Gastroesophageal sphincter (tissue), 4 donors: ENCODE data around the gene TSPAN32. TPM values are rescaled to one million over a fixed set of nuclear protein-coding genes. Genes with fewer than 3 reads are reported as not detected.
"Not testable (repeated sequence)": the region's sequence is repeated elsewhere in the genome, so short reads cannot be mapped to it uniquely, and the experiment has no call there.

Source experiments
- ATAC-seq: fragments of 150-250 bp; one replicate; pipeline ENCODE4 v1.9.1; 2016; ENCODE audit warnings: mild to moderate bottlenecking, moderate library complexity
- H3K27ac ChIP-seq, 4 donors: fragments of 200-600 bp; sonication (generic) in 3 of 4; 1 replicate in 3 of 4; 2 replicates in 1 of 4; pipeline ENCODE4 v1.5.1; 2016 to 2019
- H3K27me3 ChIP-seq: fragments of 200-600 bp; sonication (generic); one replicate; pipeline ENCODE4 v1.5.1; 2019
- H3K36me3 ChIP-seq, 2 donors: fragments of 200-600 bp; sonication (generic); one replicate each; pipeline ENCODE4 v1.5.1; 2019; ENCODE audit warnings: control low read depth in 1 of 2
- H3K4me1 ChIP-seq, 3 donors: fragments of 200-600 bp; sonication (generic); 1 replicate in 2 of 3; 2 replicates in 1 of 3; pipeline ENCODE4 v1.5.1; 2016 to 2019; ENCODE audit warnings: control low read depth in 2 of 3
- H3K4me3 ChIP-seq, 2 donors: fragments of 200-600 bp; sonication (generic); one replicate each; pipeline ENCODE4 v1.5.1; 2019; ENCODE audit warnings: mild to moderate bottlenecking in 1 of 2, moderate library complexity in 1 of 2
- H3K9me3 ChIP-seq, 3 donors: fragments of 200-600 bp; sonication (generic); one replicate each; pipeline ENCODE4 v1.5.1; 2017 to 2019; ENCODE audit warnings: control low read depth in 2 of 3
- CTCF ChIP-seq, 4 experiments: fragments of 200-600 bp in 2 of 4; fragments of 450-650 bp in 2 of 4; sonication (generic) in 1 of 4; IDR thresholded peaks; one replicate each; pipeline ENCODE4 v1.5.1; 2017 to 2019; ENCODE audit warnings: antibody characterized with exemption in 4 of 4, mild to moderate bottlenecking in 2 of 4, moderate library complexity in 2 of 4
- EP300 ChIP-seq: sonication (generic); formaldehyde crosslinking; IDR thresholded peaks from one replicate; pipeline ENCODE4 v1.6.1; 2017; ENCODE audit warnings: antibody characterized with exemption, mild to moderate bottlenecking
- POLR2A ChIP-seq, 2 donors: fragments of 450-650 bp; IDR thresholded peaks; one replicate each; pipeline ENCODE4 v1.6.1; 2017; ENCODE audit warnings: antibody characterized with exemption in 2 of 2, mild to moderate bottlenecking in 2 of 2, moderate library complexity in 1 of 2
- POLR2AphosphoS5 ChIP-seq: sonication (generic); formaldehyde crosslinking; IDR thresholded peaks from one replicate; pipeline ENCODE4 v1.6.1; 2017; ENCODE audit warnings: antibody characterized with exemption
- WGBS, 2 donors: methylation state at CpG; one replicate each; pipeline ENCODE4 v1.1.5; 2018; ENCODE audit warnings: low coverage in 1 of 2; 5-methylcytosine and 5-hydroxymethylcytosine counted together
- total RNA-seq, 4 donors: library from RNA; depleted of rRNA; stranded (reverse); fragments of >200 nt; gene quantifications; one replicate each; pipeline ENCODE4 v1.1.0, GENCODE V29; 2016

Gene TSPAN32
- total RNA-seq, 4 donors from 2014 or later: 0.62 to 3.6 (median 3.6) TPM; not detected in 1

GRCh38 chr11:2355000-2355644, 53.3 kb downstream of the TSPAN32 start:
- H3K27me3 ChIP-seq: no peaks in the 10 kb centered on the region
- no peaks in the 10 kb centered on the region for H3K4me1 ChIP-seq
- ATAC-seq: no peak
- no peak overlapping the region for H3K27ac ChIP-seq
- H3K4me3 ChIP-seq: no peak overlapping the region
- no peaks in the 10 kb centered on the region for H3K9me3 ChIP-seq
- TF ChIP-seq POLR2AphosphoS5 (no peak), EP300 (no peak), CTCF (IDR thresholded peaks at IDR 0.05) (no peak), POLR2A (IDR thresholded peaks at IDR 0.05) (no peak)
- H3K36me3 ChIP-seq: no peaks in the 10 kb centered on the region
- 76 to 96% methylated on average over 5 to 6 of the region's 7 CpGs for WGBS, 2 donors

GRCh38 chr11:2357246-2357645, 55.4 kb downstream of the TSPAN32 start:
- no peak for ATAC-seq
- WGBS, 2 donors: 71 to 83% methylated on average over 1 to 2 of the region's 8 CpGs
- Histone ChIP-seq H3K36me3 (no peaks in the 10 kb centered on the region), H3K4me3 (no peak overlapping the region), H3K27me3 (no peaks in the 10 kb centered on the region), H3K27ac (no peak overlapping the region), H3K4me1 (no peaks in the 10 kb centered on the region), H3K9me3 (no peaks in the 10 kb centered on the region)
- TF ChIP-seq CTCF (IDR thresholded peaks at IDR 0.05): no peak
- no peak for TF ChIP-seq EP300
- TF ChIP-seq POLR2AphosphoS5: no peak
- no peak for TF ChIP-seq POLR2A (IDR thresholded peaks at IDR 0.05)

- H3K4me3 ChIP-seq, H3K36me3 ChIP-seq, H3K9me3 ChIP-seq, ATAC-seq, H3K27me3 ChIP-seq, H3K4me1 ChIP-seq, H3K27ac ChIP-seq: not testable (repeated sequence)
- WGBS, 2 donors: 100% methylated on average over 1 of the region's 13 CpGs; no CpG with 5 or more reads in 1 of the 2 donors
Measured at GRCh38 chr11:2357651-2358050, 55.8 kb downstream of the TSPAN32 start.

- 88 to 98% methylated on average over 4 to 10 of the region's 11 CpGs for WGBS, 2 donors
- TF ChIP-seq POLR2AphosphoS5 (no peak), EP300 (no peak), POLR2A (IDR thresholded peaks at IDR 0.05) (no peak), CTCF (IDR thresholded peaks at IDR 0.05) (no peak)
- Histone ChIP-seq H3K27ac (no peak overlapping the region), H3K9me3 (no peaks in the 10 kb centered on the region), H3K36me3 (no peaks in the 10 kb centered on the region), H3K27me3 (no peaks in the 10 kb centered on the region), H3K4me1 (no peaks in the 10 kb centered on the region), H3K4me3 (no peak overlapping the region)
- ATAC-seq: no peak
Measured at GRCh38 chr11:2358754-2359442, 57.1 kb downstream of the TSPAN32 start.

- Histone ChIP-seq H3K27me3 (no peaks in the 10 kb centered on the region), H3K4me1 (no peaks in the 10 kb centered on the region), H3K4me3 (no peak overlapping the region), H3K9me3 (no peaks in the 10 kb centered on the region), H3K27ac (no peak overlapping the region), H3K36me3 (no peaks in the 10 kb centered on the region)
- no peak for TF ChIP-seq POLR2AphosphoS5
- TF ChIP-seq CTCF (IDR thresholded peaks at IDR 0.05): no peak
- no peak for TF ChIP-seq EP300
- no peak for TF ChIP-seq POLR2A (IDR thresholded peaks at IDR 0.05)
- ATAC-seq: no peak
- no CpG with 5 or more reads among the region's 9 CpGs for WGBS, 2 donors
Measured at GRCh38 chr11:2359557-2359956, 57.7 kb downstream of the TSPAN32 start.
